Left ventricle myocardium inferior (tissue), 1 donor: ENCODE measurements around the gene VDAC2. TPM values are rescaled to one million over a fixed set of nuclear protein-coding genes. Genes with fewer than 3 reads are reported as not detected.
"Not testable (repeated sequence)": the region's sequence is repeated elsewhere in the genome, so short reads cannot be mapped to it uniquely, and the experiment has no call there.

Source experiments
- DNase-seq: peaks from one replicate; pipeline ENCODE4 v3.0.0-alpha.2; 2020
- H3K27ac ChIP-seq: fragments of 200-600 bp; replicated peaks from 2 replicates; pipeline ENCODE4 v1.8.0; 2021
- H3K27me3 ChIP-seq: fragments of 200-600 bp; 2 replicates; pipeline ENCODE4 v1.8.0; 2021; ENCODE audit warnings: low read depth
- H3K36me3 ChIP-seq: fragments of 200-600 bp; 2 replicates; pipeline ENCODE4 v1.8.0; 2021
- H3K4me1 ChIP-seq: fragments of 200-600 bp; 2 replicates; pipeline ENCODE4 v1.8.0; 2021
- H3K4me3 ChIP-seq: fragments of 200-600 bp; 2 replicates; pipeline ENCODE4 v1.8.0; 2021; ENCODE audit warnings: mild to moderate bottlenecking, moderate library complexity
- H3K9me3 ChIP-seq: fragments of 200-600 bp; replicated peaks from 2 replicates; pipeline ENCODE4 v1.8.0; 2021
- intact Hi-C: fragments of 100-400 bp; cut with micrococcal nuclease; formaldehyde crosslinking; loops from one replicate; pipeline ENCODE4 v1.11.0; 2022
- total RNA-seq: library from RNA; stranded (reverse); fragmentation: NEBNext Ultra II Directional; extraction: Animal tissue kit (Norgen Biotek cat#: 25700); gene quantifications from one replicate; pipeline ENCODE4 v1.2.1, GENCODE V29; 2021
- TF ChIP-seq, protein P1 (sequence below): fragments of 200-600 bp; IDR thresholded peaks from 2 replicates; pipeline ENCODE4 v1.8.0; 2021; ENCODE audit warnings: antibody characterized with exemption, mild to moderate bottlenecking, borderline replicate concordance
- donor health status: DM: no; HTN: yes; CAD: no; lungs with severe emphysema.

Gene VDAC2
- total RNA-seq, 1 donor from 2014 or later, result 442 TPM

DNA sequence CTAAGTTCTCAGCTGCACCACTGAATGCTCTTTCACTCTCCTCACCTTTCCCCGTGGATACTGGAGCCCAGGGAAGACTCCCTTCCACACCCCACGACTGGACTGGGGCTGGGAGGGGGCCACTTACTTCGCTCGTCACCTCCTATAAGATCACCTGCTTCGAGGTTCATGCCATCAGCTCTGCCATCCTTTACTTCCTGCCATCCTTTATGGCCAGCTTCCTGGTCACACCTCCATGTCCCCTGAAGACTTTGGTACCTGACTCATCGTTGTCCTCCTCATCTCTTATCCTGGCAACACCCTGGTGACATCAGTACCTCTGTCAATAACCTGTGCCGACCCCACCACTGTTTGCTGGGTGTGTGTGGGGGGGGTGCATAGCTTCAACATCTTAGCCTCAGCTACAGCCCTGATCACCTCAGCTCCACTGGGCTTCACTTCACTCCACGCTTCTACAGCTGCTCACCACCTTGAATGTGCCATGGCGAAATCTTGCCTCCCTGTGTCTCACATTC, 8.7 kb upstream of the VDAC2 start:
- Histone ChIP-seq H3K27me3 (no peaks in the 10 kb centered on the region), H3K27ac (peak overlapping the region; percentile 84), H3K4me3 (no peak overlapping the region), H3K36me3 (no peaks in the 10 kb centered on the region), H3K9me3 (no peaks in the 10 kb centered on the region), H3K4me1 (peaks cover 25% of the 10 kb centered on the region)
- DNase-seq, result no peak
- TF ChIP-seq, protein P1, sequence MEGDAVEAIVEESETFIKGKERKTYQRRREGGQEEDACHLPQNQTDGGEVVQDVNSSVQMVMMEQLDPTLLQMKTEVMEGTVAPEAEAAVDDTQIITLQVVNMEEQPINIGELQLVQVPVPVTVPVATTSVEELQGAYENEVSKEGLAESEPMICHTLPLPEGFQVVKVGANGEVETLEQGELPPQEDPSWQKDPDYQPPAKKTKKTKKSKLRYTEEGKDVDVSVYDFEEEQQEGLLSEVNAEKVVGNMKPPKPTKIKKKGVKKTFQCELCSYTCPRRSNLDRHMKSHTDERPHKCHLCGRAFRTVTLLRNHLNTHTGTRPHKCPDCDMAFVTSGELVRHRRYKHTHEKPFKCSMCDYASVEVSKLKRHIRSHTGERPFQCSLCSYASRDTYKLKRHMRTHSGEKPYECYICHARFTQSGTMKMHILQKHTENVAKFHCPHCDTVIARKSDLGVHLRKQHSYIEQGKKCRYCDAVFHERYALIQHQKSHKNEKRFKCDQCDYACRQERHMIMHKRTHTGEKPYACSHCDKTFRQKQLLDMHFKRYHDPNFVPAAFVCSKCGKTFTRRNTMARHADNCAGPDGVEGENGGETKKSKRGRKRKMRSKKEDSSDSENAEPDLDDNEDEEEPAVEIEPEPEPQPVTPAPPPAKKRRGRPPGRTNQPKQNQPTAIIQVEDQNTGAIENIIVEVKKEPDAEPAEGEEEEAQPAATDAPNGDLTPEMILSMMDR, result no peak
- intact Hi-C loops, result no loop called here

DNA sequence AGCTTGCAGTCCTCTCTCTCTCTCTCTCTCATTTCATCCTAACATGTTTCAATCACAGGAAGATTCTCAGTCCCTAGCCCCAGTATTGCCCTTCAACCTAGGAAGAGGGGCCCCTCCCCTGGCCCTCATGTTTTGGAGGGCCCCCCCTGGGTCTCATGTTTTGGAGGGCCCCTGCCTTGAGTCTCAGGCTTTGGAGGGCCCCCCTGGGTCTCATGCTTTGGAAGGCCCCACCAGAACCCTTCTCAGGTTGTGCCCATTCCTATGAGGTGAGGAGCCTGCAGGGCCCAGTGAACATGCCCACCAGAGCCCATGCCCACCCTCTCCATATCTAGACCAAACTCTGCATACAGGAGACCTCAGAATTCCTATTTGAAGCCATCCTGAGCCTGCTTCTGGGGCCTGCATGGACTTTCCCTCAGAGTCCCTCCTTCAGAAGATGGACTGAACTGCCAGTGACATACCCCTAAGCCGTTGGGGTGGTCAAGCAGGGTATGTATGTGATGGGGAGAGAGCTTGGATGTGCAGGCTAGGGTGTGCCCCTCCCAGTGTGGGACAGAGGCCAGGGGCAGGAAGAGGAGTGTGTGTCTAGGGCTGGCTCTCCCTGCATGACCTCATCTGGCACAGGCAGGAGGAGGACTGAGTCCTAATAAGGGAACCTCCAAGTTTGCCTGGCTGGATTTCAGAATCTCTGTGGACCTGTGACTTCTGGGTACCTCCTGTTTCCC, 8.1 kb upstream of the VDAC2 start:
- H3K27ac ChIP-seq, result peak overlapping the region; percentile 84
- intact Hi-C loops, result no loop called here
- DNase-seq, result peak; percentile 81
- H3K27me3 ChIP-seq, result no peaks in the 10 kb centered on the region
- peaks cover 25% of the 10 kb centered on the region for H3K4me1 ChIP-seq
- H3K36me3 ChIP-seq, result no peaks in the 10 kb centered on the region
- TF ChIP-seq, protein P1, result no peak
- H3K9me3 ChIP-seq, result no peaks in the 10 kb centered on the region
- no peak overlapping the region for H3K4me3 ChIP-seq

DNA sequence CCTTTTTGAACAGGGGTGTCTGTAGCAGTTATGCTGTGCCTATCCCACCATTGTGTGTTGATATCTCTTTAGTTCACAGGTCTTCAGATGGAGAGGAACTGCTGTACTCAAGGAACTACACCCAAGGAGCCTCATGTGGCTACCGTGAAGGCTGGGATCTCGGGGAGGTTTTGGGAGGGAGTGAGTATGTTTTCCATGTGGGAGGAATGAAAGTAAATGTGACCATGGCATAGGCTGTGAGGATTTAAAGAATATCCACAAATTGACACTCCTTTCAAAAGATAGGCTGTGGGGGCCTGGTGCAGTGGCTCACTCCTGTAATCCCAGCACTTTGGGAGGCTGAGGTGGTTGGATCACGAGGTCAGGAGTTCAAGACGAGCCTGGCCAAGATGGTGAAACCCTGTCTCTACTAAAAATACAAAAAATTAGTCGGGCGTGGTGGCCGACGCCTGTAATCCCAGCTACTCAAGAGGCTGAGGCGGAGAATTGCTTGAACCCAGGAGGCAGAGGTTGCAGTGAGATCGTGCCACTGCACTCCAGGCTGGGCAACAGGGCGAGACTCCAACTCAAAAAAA, 7.5 kb upstream of the VDAC2 start:
- H3K36me3 ChIP-seq, H3K27me3 ChIP-seq, intact Hi-C loops, DNase-seq, H3K9me3 ChIP-seq, H3K4me3 ChIP-seq: not testable (repeated sequence)
- Histone ChIP-seq H3K27ac (peak overlapping the region; percentile 84), H3K4me1 (peaks cover 27% of the 10 kb centered on the region)

DNA sequence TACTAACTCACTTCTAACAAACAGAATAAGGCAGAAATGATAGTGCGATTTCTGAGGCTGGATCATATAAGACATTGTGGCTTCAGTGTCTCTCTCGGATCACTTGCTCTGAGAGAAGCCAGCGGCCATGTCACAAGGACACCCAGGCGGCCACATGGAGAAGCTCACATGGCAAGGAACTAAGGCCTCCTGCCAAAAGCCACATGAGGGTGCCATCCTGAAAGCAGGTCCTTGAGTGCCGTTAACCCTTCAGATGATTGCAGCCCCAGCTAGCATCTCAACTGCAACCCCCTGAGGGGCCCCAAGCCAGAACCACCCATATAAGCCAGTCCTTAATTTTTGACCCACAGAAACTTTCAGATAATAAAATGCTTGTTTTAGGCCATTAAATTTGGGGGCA, 6.9 kb upstream of the VDAC2 start:
- no peaks in the 10 kb centered on the region for H3K36me3 ChIP-seq
- no peak for DNase-seq
- intact Hi-C loops, result no loop called here
- peak overlapping the region; percentile 84 for H3K27ac ChIP-seq
- H3K9me3 ChIP-seq, result no peaks in the 10 kb centered on the region
- TF ChIP-seq, protein P1, result peak; percentile 29
- H3K27me3 ChIP-seq, result no peaks in the 10 kb centered on the region
- peaks cover 29% of the 10 kb centered on the region for H3K4me1 ChIP-seq
- no peak overlapping the region for H3K4me3 ChIP-seq

DNA sequence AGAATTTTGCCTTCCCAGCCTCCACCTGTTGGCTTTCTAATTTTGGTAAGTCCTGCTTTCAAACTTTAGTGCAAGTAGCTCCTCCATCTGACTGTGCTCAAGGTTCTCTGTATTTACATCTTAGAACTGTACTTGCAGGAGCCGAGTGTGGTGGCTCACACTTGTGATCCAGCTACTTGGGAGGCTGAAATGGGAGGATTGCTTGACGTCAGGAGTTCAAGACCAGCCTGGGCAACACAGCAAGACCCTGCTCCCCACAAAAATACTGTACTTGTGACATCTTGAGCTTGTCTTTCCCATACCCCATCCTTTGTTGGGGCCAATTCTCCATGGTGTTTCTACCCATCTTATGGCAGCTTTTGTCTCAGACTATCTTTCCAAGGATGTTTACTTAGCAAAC, 4.7 kb upstream of the VDAC2 start:
- DNase-seq, result no peak
- intact Hi-C loops, result no loop called here
- no peaks in the 10 kb centered on the region for H3K36me3 ChIP-seq
- no peak overlapping the region for H3K4me3 ChIP-seq
- peaks cover 44% of the 10 kb centered on the region for H3K4me1 ChIP-seq
- no peaks in the 10 kb centered on the region for H3K9me3 ChIP-seq
- no peak overlapping the region for H3K27ac ChIP-seq
- TF ChIP-seq, protein P1, result no peak
- H3K27me3 ChIP-seq, result no peaks in the 10 kb centered on the region

DNA sequence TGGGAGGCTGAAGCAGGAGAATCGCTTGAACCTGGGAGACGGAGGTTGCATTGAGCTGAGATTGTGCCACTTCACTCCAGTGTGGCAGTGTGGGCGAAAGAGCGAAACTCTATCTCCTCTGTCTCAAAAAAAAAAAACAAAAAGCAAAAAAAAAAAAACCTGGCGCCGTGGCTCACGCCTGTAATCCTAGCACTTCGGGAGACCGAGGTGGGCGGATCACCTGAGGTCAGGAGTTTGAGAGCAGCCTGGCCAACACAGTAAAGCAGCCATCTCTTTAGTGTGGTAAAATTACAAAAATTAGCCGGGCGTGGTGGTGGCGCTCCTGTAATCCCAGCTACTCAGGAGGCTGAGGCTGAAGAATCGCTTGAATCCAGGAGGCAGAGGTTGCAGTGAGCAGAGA, 4.0 kb upstream of the VDAC2 start:
- H3K9me3 ChIP-seq, H3K36me3 ChIP-seq, intact Hi-C loops, H3K4me3 ChIP-seq, H3K27ac ChIP-seq, H3K27me3 ChIP-seq, DNase-seq: not testable (repeated sequence)
- peaks cover 52% of the 10 kb centered on the region for H3K4me1 ChIP-seq
